Measurements from ENCODE around the gene LRRC74A.

- TF ChIP-seq, protein P1, sequence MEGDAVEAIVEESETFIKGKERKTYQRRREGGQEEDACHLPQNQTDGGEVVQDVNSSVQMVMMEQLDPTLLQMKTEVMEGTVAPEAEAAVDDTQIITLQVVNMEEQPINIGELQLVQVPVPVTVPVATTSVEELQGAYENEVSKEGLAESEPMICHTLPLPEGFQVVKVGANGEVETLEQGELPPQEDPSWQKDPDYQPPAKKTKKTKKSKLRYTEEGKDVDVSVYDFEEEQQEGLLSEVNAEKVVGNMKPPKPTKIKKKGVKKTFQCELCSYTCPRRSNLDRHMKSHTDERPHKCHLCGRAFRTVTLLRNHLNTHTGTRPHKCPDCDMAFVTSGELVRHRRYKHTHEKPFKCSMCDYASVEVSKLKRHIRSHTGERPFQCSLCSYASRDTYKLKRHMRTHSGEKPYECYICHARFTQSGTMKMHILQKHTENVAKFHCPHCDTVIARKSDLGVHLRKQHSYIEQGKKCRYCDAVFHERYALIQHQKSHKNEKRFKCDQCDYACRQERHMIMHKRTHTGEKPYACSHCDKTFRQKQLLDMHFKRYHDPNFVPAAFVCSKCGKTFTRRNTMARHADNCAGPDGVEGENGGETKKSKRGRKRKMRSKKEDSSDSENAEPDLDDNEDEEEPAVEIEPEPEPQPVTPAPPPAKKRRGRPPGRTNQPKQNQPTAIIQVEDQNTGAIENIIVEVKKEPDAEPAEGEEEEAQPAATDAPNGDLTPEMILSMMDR (conservative IDR thresholded peaks at IDR 0.05; ENCODE audit: low read depth, low read length), result peak; percentile 85
- TF ChIP-seq POLR2A (IDR thresholded peaks at IDR 0.05; ENCODE audit: low read depth, low read length) (no peak), SMC3 (IDR thresholded peaks at IDR 0.05; ENCODE audit: low read depth, low read length) (peak; percentile 72), RAD21 (IDR thresholded peaks at IDR 0.05; ENCODE audit: low read length) (peak; percentile 83), MAFK (IDR thresholded peaks at IDR 0.05; ENCODE audit: low read depth, low read length) (no peak), CHD1 (IDR thresholded peaks at IDR 0.05; ENCODE audit: low read depth, low read length) (no peak), USF2 (IDR thresholded peaks at IDR 0.05; ENCODE audit: low read depth, low read length) (no peak), MAZ (IDR thresholded peaks at IDR 0.05; ENCODE audit: borderline replicate concordance, low read depth, low read length) (no peak)
Observed at GRCh38 chr14:76872796-76873432, 46.7 kb downstream of the LRRC74A start.

All from IMR-90 (cell line).